ENCODE data around the gene ASS1. TPM values are rescaled to one million over a fixed set of nuclear protein-coding genes. Genes with fewer than 3 reads are reported as not detected.

Gene ASS1
- 255 and 371 TPM in 2 replicates for total RNA-seq (2021)
- percentile 68 among the genes with signal in this experiment for Bru-seq, nascent RNA
- BruChase-seq, experiment 1, labeled RNA remaining after a 2-hour chase: percentile 78 among the genes with signal in this experiment
- BruChase-seq, experiment 2, labeled RNA remaining after a 6-hour chase: percentile 74 among the genes with signal in this experiment
- long read RNA-seq, transcript ASS1-201 (15 exons, 1,564 nt): major isoform, 126 of 150 reads
- long read RNA-seq, partial matches to known transcripts: 16 of 150 reads
- long read RNA-seq, other reads (novel, unspliced or antisense): 7 of 150 reads

GRCh38 chr9:130444565-130445221 lies at the start of gene ASS1:
ASS1 (plus strand) TSS chr9:130444961; CDS start chr9:130452229, 7,268 bp downstream.
- H3K27ac ChIP-seq: no peak within 1 kb of the TSS
- peaks cover 32% of the 10 kb centered on the region for H3K4me1 ChIP-seq (replicated peaks; ENCODE audit: insufficient read depth)
- no peaks in the 10 kb centered on the region for H3K27me3 ChIP-seq (ENCODE audit: insufficient read depth, low read depth)
- H3K36me3 ChIP-seq (ENCODE audit: low read depth): no peaks in the 10 kb centered on the region
- H3K79me2 ChIP-seq (ENCODE audit: low read depth): peaks cover 7% of the 10 kb centered on the region; the same call in 1 of the 2 replicates
- H3K9me2 ChIP-seq (ENCODE audit: insufficient read depth): no peaks in the 10 kb centered on the region
- CTCF ChIA-PET: no interaction called here
- peak within 1 kb of the TSS; percentile 87 for H3K4me3 ChIP-seq
- DNase-seq: peak; percentile 69 to 97
- TF ChIP-seq EZH2 (IDR thresholded peaks at IDR 0.05; ENCODE audit: low read depth): no peak
- TF ChIP-seq CTCF (conservative IDR thresholded peaks at IDR 0.05): no peak
- BruUV-seq (replicated peaks): no TSS peak
- peak within 1 kb of the TSS; percentile 99 for H3K4me2 ChIP-seq
- H4K20me1 ChIP-seq (ENCODE audit: insufficient read depth): no peaks in the 10 kb centered on the region
- peaks cover 7% of the 10 kb centered on the region; the same call in 1 of the 2 replicates for H3F3A ChIP-seq (ENCODE audit: insufficient read depth, low read depth)
- H2AFZ ChIP-seq: peak within 1 kb of the TSS; percentile 86
- POLR2A ChIA-PET (ENCODE audit: unreplicated experiment): no interaction called here
- no peaks in the 10 kb centered on the region for H3K9me3 ChIP-seq (ENCODE audit: insufficient read depth, low read depth)
- intact Hi-C loops (cut with micrococcal nuclease; ENCODE audit: unreplicated experiment): loop anchor here (1.0 to 5.0 kb wide), 4 partner anchors 80 to 317 kb away; no protein-coding TSS in a partner anchor

GRCh38 chr9:130395810-130396435 lies 48.8 kb upstream of the ASS1 start:
- intact Hi-C loops (cut with micrococcal nuclease; ENCODE audit: unreplicated experiment): no loop called here
- no TSS peak for BruUV-seq (replicated peaks)
- CTCF ChIA-PET: interaction anchor here (0.6 kb wide), 1 partner anchor 1750 kb away, joined by 14 read pairs; no protein-coding TSS in a partner anchor

More at GRCh38 chr9:130395810-130396435, 48.8 kb upstream of the ASS1 start:
- Histone ChIP-seq H3K4me1 (replicated peaks; ENCODE audit: insufficient read depth) (no peaks in the 10 kb centered on the region), H3K4me2 (no peak overlapping the region), H3K4me3 (no peak overlapping the region), H4K20me1 (ENCODE audit: insufficient read depth) (no peaks in the 10 kb centered on the region), H3K9me3 (ENCODE audit: insufficient read depth, low read depth) (no peaks in the 10 kb centered on the region), H3K9me2 (ENCODE audit: insufficient read depth) (no peaks in the 10 kb centered on the region), H3K36me3 (ENCODE audit: low read depth) (no peaks in the 10 kb centered on the region), H2AFZ (no peak overlapping the region), H3K79me2 (ENCODE audit: low read depth) (no peaks in the 10 kb centered on the region), H3K27me3 (ENCODE audit: insufficient read depth, low read depth) (no peaks in the 10 kb centered on the region), H3F3A (ENCODE audit: insufficient read depth, low read depth) (no peaks in the 10 kb centered on the region), H3K27ac (no peak overlapping the region)
- DNase-seq: no peak
- POLR2A ChIA-PET (ENCODE audit: unreplicated experiment): no interaction called here
- TF ChIP-seq CTCF (conservative IDR thresholded peaks at IDR 0.05) (no peak), EZH2 (IDR thresholded peaks at IDR 0.05; ENCODE audit: low read depth) (no peak)

Measured in PC-9 (cell line).